WI38 (cell line): ENCODE results near the gene PNMA1.

Source experiments
- H3K4me3 ChIP-seq: 2 replicates; pipeline ENCODE4 v1.5.1; 2011; ENCODE audit warnings: low read depth, mild to moderate bottlenecking, control low read depth, low read length
- CTCF ChIP-seq: IDR thresholded peaks from 2 replicates; pipeline ENCODE4 v1.5.1; 2012; ENCODE audit warnings: low read depth, mild to moderate bottlenecking, control low read depth, low read length

The PNMA1 gene

GRCh38 chr14:73718418-73719251 lies 4.5 kb upstream of the PNMA1 start:
- no peak overlapping the region for H3K4me3 ChIP-seq
- no peak for TF ChIP-seq CTCF

- no peak for TF ChIP-seq CTCF
- H3K4me3 ChIP-seq = no peak overlapping the region
Measured at GRCh38 chr14:73717711-73718417, 3.7 kb upstream of the PNMA1 start.

GRCh38 chr14:73717266-73717665 lies 3.1 kb upstream of the PNMA1 start:
- H3K4me3 ChIP-seq = no peak overlapping the region
- TF ChIP-seq CTCF = no peak

GRCh38 chr14:73715707-73716106 lies 1.5 kb upstream of the PNMA1 start:
- no peak overlapping the region for H3K4me3 ChIP-seq
- TF ChIP-seq CTCF = no peak

- no peak for TF ChIP-seq CTCF
- peak overlapping the region; percentile 87 for H3K4me3 ChIP-seq
Measured at GRCh38 chr14:73714656-73715081, 485 bp upstream of the PNMA1 start.

- peak overlapping the region; percentile 87 for H3K4me3 ChIP-seq
Measured at GRCh38 chr14:73713206-73713802, 880 bp downstream of the PNMA1 start.

More at GRCh38 chr14:73713206-73713802, 880 bp downstream of the PNMA1 start:
- TF ChIP-seq CTCF = no peak
